ENCODE measurements around the gene PARD3B. TPM values are rescaled to one million over a fixed set of nuclear protein-coding genes. Genes with fewer than 3 reads are reported as not detected.

Gene PARD3B
- total and polyA plus RNA-seq, 2 of the 8 experiments (the other 6 are each of a cell fraction or from before 2014, with no cell fraction given): 1.2 to 5.7 TPM

- Histone ChIP-seq H3K4me1 (replicated peaks in 1 of 4; ENCODE audit: control insufficient read depth in 3 of 4, insufficient read depth in 4 of 4, low read length in 3 of 4) (peaks cover 2 to 13% (median 5%) of the 10 kb centered on the region in 4 experiments; a peak in 4 of 7 replicates), H2AK5ac (ENCODE audit: low read depth, low read length) (no peak overlapping the region), H3K14ac (ENCODE audit: insufficient read length) (no peak overlapping the region), H3K79me1 (ENCODE audit: low read depth, low read length) (no peaks in the 10 kb centered on the region), H2AFZ (ENCODE audit: low read length) (no peak overlapping the region), H3K4ac (replicated peaks; ENCODE audit: insufficient read length, low read depth, low read length) (no peak overlapping the region), H3K23me2 (ENCODE audit: low read depth, low read length) (no peaks in the 10 kb centered on the region; the same call in 1 of the 2 replicates), H3K56ac (replicated peaks; ENCODE audit: insufficient read length, low read depth, low read length) (no peak overlapping the region), H2BK120ac (replicated peaks; ENCODE audit: low read depth, low read length) (peak overlapping the region; percentile 21), H3K18ac (ENCODE audit: extremely low read depth, low read length) (peak overlapping the region; percentile 60), H4K5ac (ENCODE audit: insufficient read length, low read depth, low read length) (peak overlapping the region; percentile 3), H3K9me3 (ENCODE audit: insufficient read depth in 2 of 2, low read depth in 1 of 2, low read length in 1 of 2) (no peaks in the 10 kb centered on the region), H2BK15ac (ENCODE audit: low read length) (no peak overlapping the region), H3K27me3 (replicated peaks in 1 of 4; ENCODE audit: control insufficient read depth in 3 of 4, extremely low read depth in 1 of 4, insufficient read depth in 3 of 4, low read length in 3 of 4) (no peaks in the 10 kb centered on the region), H4K20me1 (replicated peaks in 1 of 2; ENCODE audit: control insufficient read depth in 1 of 2, insufficient read depth in 2 of 2, low read length in 2 of 2) (no peaks in the 10 kb centered on the region), H2BK20ac (ENCODE audit: low read length) (peak overlapping the region; percentile 36; the same call in 1 of the 2 replicates), H4K91ac (replicated peaks; ENCODE audit: insufficient read length, low read length) (peak overlapping the region; percentile 2), H3K4me2 (ENCODE audit: insufficient read depth in 1 of 2, low read depth in 2 of 2, low read length in 2 of 2) (peak overlapping the region; percentile 39 to 57; a peak in 3 of 4 replicates), H2BK12ac (ENCODE audit: low read depth, low read length) (peak overlapping the region; percentile 51), H4K8ac (ENCODE audit: extremely low read depth, insufficient read depth, low read length) (no peak overlapping the region), H3K4me3 (ENCODE audit: extremely low read depth in 1 of 4, insufficient read depth in 2 of 4, low read depth in 3 of 4, low read length in 4 of 4) (peak overlapping the region in 1 of 4 experiments; percentile 37; a peak in 1 of 8 replicates), H3K23ac (ENCODE audit: insufficient read length) (no peak overlapping the region), H2BK5ac (ENCODE audit: low read depth, low read length) (peak overlapping the region; percentile 94; the same call in 1 of the 2 replicates), H3K36me3 (ENCODE audit: control insufficient read depth in 2 of 4, insufficient read depth in 4 of 4, low read length in 3 of 4) (no peaks in the 10 kb centered on the region), H3K27ac (ENCODE audit: low read depth, low read length) (peak overlapping the region; percentile 32; the same call in 1 of the 2 replicates), H3K9ac (replicated peaks in 1 of 4; ENCODE audit: extremely low read depth in 1 of 4, low read depth in 3 of 4, low read length in 3 of 4) (no peak overlapping the region), H3K79me2 (ENCODE audit: control insufficient read depth in 1 of 2, insufficient read depth in 2 of 2, low read length in 2 of 2) (no peaks in the 10 kb centered on the region)
- TF ChIP-seq TCF12 (IDR thresholded peaks at IDR 0.05; ENCODE audit: low read depth, low read length) (no peak), TEAD4 (IDR thresholded peaks at IDR 0.05; ENCODE audit: low read depth, low read length) (0 out of 2 replicates have a peak, but pooled peaks have one; percentile 25)
- WGBS, 2 experiments (ENCODE audit: extremely low coverage in 1 of 2, insufficient coverage in 1 of 2, insufficient read length in 1 of 2, insufficient replicate concordance in 2 of 2, low coverage in 1 of 2, low lambda C conversion rate in 2 of 2, missing lambda C conversion rate in 1 of 2): 35% methylated on average over 3 of the region's 3 CpGs; no CpG with 5 or more reads in 1 of the 2 experiments
- FAIRE-seq (peak; percentile 7), DNase-seq (ENCODE audit: low read depth in 1 of 2, low spot score in 2 of 2) (no peak)
- ChIA-PET CTCF (ENCODE audit: partially characterized antibody) (interaction anchor here (1.5 kb wide), 1 partner anchor 167 kb away, joined by 3 read pairs; no protein-coding TSS in a partner anchor), POLR2A (ENCODE audit: partially characterized antibody) (no interaction called here)
These were observed 652.9 kb downstream of the PARD3B start for GRCh38 chr2:205198140-205198525.

All from H1 (cell line).